ENCODE measurements around the gene ZC3HAV1L.
"Not testable (repeated sequence)": the region's sequence is repeated elsewhere in the genome, so short reads cannot be mapped to it uniquely, and the experiment has no call there.

ZC3HAV1L gene

GRCh38 chr7:138978541-138979184 is 57.2 kb downstream of the ZC3HAV1L start:
- intact Hi-C loops (cut with DNase I), result no loop called here
- DNase-seq, result no peak

- DNase-seq; intact Hi-C loops (cut with DNase I): not testable (repeated sequence)
These were observed 59.7 kb downstream of the ZC3HAV1L start for GRCh38 chr7:138976161-138976560.

Measured in head of caudate nucleus (tissue), 42 donors.